Measurements from ENCODE around the gene CCDC107.

The CCDC107 gene

GRCh38 chr9:35669331-35670145, 11.4 kb downstream of the CCDC107 start:
- no peak for TF ChIP-seq FOXP2 (optimal IDR thresholded peaks at IDR 0.05; ENCODE audit: borderline replicate concordance, extremely low read depth, extremely low read length, insufficient read depth)
- TF ChIP-seq TAF1 (IDR thresholded peaks at IDR 0.05; ENCODE audit: borderline replicate concordance, insufficient read depth, low read length): no peak
- TF ChIP-seq SIN3A (IDR thresholded peaks at IDR 0.05; ENCODE audit: borderline replicate concordance, insufficient read depth, low read length): no peak

GRCh38 chr9:35673132-35674024, 15.3 kb downstream of the CCDC107 start, which contains the start of gene CA9:
CA9 (plus strand) TSS chr9:35673928; CDS start chr9:35673960, 32 bp downstream.
- TF ChIP-seq SIN3A (IDR thresholded peaks at IDR 0.05; ENCODE audit: borderline replicate concordance, insufficient read depth, low read length): no peak
- TF ChIP-seq TAF1 (IDR thresholded peaks at IDR 0.05; ENCODE audit: borderline replicate concordance, insufficient read depth, low read length): no peak
- no peak for TF ChIP-seq FOXP2 (optimal IDR thresholded peaks at IDR 0.05; ENCODE audit: borderline replicate concordance, extremely low read depth, extremely low read length, insufficient read depth)

DNA sequence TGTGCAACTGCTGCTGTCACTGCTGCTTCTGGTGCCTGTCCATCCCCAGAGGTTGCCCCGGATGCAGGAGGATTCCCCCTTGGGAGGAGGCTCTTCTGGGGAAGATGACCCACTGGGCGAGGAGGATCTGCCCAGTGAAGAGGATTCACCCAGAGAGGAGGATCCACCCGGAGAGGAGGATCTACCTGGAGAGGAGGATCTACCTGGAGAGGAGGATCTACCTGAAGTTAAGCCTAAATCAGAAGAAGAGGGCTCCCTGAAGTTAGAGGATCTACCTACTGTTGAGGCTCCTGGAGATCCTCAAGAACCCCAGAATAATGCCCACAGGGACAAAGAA, 15.9 kb downstream of the CCDC107 start:
- TF ChIP-seq TAF1 (IDR thresholded peaks at IDR 0.05; ENCODE audit: borderline replicate concordance, insufficient read depth, low read length) (no peak), REST (IDR thresholded peaks at IDR 0.05; ENCODE audit: insufficient read depth in 1 of 2, low read depth in 2 of 2, low read length in 2 of 2) (no peak), SIN3A (IDR thresholded peaks at IDR 0.05; ENCODE audit: borderline replicate concordance, insufficient read depth, low read length) (no peak)

DNA sequence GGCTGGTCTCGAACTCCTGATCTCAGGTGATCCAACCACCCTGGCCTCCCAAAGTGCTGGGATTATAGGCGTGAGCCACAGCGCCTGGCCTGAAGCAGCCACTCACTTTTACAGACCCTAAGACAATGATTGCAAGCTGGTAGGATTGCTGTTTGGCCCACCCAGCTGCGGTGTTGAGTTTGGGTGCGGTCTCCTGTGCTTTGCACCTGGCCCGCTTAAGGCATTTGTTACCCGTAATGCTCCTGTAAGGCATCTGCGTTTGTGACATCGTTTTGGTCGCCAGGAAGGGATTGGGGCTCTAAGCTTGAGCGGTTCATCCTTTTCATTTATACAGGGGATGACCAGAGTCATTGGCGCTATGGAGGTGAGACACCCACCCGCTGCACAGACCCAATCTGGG, 17.1 kb downstream of the CCDC107 start:
- TF ChIP-seq POLR2AphosphoS5 (IDR thresholded peaks at IDR 0.05; ENCODE audit: low read depth, low read length) (no peak), REST (IDR thresholded peaks at IDR 0.05; ENCODE audit: insufficient read depth in 1 of 2, low read depth in 2 of 2, low read length in 2 of 2) (no peak)

DNA sequence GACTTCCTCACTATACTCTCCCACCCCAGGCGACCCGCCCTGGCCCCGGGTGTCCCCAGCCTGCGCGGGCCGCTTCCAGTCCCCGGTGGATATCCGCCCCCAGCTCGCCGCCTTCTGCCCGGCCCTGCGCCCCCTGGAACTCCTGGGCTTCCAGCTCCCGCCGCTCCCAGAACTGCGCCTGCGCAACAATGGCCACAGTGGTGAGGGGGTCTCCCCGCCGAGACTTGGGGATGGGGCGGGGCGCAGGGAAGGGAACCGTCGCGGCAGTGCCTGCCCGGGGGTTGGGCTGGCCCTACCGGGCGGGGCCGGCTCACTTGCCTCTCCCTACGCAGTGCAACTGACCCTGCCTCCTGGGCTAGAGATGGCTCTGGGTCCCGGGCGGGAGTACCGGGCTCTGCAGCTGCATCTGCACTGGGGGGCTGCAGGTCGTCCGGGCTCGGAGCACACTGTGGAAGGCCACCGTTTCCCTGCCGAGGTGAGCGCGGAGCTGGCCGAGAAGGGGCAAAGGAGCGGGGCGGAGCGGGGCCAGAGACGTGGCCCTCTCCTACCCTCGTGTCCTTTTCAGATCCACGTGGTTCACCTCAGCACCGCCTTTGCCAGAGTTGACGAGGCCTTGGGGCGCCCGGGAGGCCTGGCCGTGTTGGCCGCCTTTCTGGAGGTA, 17.8 kb downstream of the CCDC107 start:
- TF ChIP-seq REST (IDR thresholded peaks at IDR 0.05; ENCODE audit: insufficient read depth in 1 of 2, low read depth in 2 of 2, low read length in 2 of 2) (no peak), FOXP2 (optimal IDR thresholded peaks at IDR 0.05; ENCODE audit: borderline replicate concordance, extremely low read depth, extremely low read length, insufficient read depth) (no peak), SIN3A (IDR thresholded peaks at IDR 0.05; ENCODE audit: borderline replicate concordance, insufficient read depth, low read length) (no peak), TAF1 (IDR thresholded peaks at IDR 0.05; ENCODE audit: borderline replicate concordance, insufficient read depth, low read length) (no peak), POLR2AphosphoS5 (IDR thresholded peaks at IDR 0.05; ENCODE audit: low read depth, low read length) (no peak)

Data from PFSK-1 (cell line).